Measurements from ENCODE around the gene SNCAIP.

Gene SNCAIP

GRCh38 chr5:122501089-122501435 lies 189.0 kb downstream of the SNCAIP start:
- no peak for DNase-seq (ENCODE audit: low read depth)

- no peak for DNase-seq (ENCODE audit: low read depth)
Observed at GRCh38 chr5:122507045-122507444, 195.0 kb downstream of the SNCAIP start.

- peak; percentile 10 for DNase-seq (ENCODE audit: low read depth)
Observed at GRCh38 chr5:122507581-122507980, 195.5 kb downstream of the SNCAIP start.

- DNase-seq (ENCODE audit: low read depth): no peak
Observed at GRCh38 chr5:122508623-122509022, 196.6 kb downstream of the SNCAIP start.
